K562 (cell line): ENCODE data around the gene FAM217B. TPM values are rescaled to one million over a fixed set of nuclear protein-coding genes. Genes with fewer than 3 reads are reported as not detected.

Experiments
- BRD4 ChIP-seq: fragments of 200-600 bp; sonication (generic); IDR thresholded peaks from 2 replicates; pipeline ENCODE4 v1.6.1; 2017; ENCODE audit warnings: inconsistent platforms
- E2F6 ChIP-seq, 2 experiments: IDR thresholded peaks; 2 replicates each; pipeline ENCODE4 v1.6.1; 2011; ENCODE audit warnings: borderline replicate concordance in 1 of 2, control low read depth in 1 of 2, low read depth in 1 of 2, low read length in 1 of 2, mild to moderate bottlenecking in 1 of 2, mixed read lengths in 1 of 2, moderate library complexity in 1 of 2; ENCODE audit not compliant: insufficient read depth in 1 of 2, insufficient read length in 1 of 2, poor library complexity in 1 of 2, severe bottlenecking in 1 of 2; ENCODE audit errors: extremely low read depth in 1 of 2
- HDAC6 ChIP-seq: IDR thresholded peaks from 2 replicates; pipeline ENCODE4 v1.6.1; 2012; ENCODE audit warnings: low read depth, mild to moderate bottlenecking, control low read depth, inconsistent platforms, low read length, moderate library complexity
- HNRNPUL1 ChIP-seq: fragments of 200-400 bp; formaldehyde crosslinking; IDR thresholded peaks from 2 replicates; pipeline ENCODE4 v1.6.1; 2017; ENCODE audit warnings: low read length
- LEF1 ChIP-seq: fragments of 450-650 bp; IDR thresholded peaks from 2 replicates; pipeline ENCODE4 v1.6.1; 2016; ENCODE audit warnings: mild to moderate bottlenecking
- MAX ChIP-seq: sonication (generic); formaldehyde crosslinking; IDR thresholded peaks from 2 replicates; pipeline ENCODE4 v1.9.0; 2022; ENCODE audit warnings: mild to moderate bottlenecking, missing genetic modification reagents
- MBD1 ChIP-seq: fragments of 250-450 bp; sonication (Bioruptor Pico); IDR thresholded peaks from 2 replicates; pipeline ENCODE4 v1.8.0; 2022; ENCODE audit warnings: inconsistent platforms
- MXI1 ChIP-seq: IDR thresholded peaks from 2 replicates; pipeline ENCODE4 v1.6.1; 2011; ENCODE audit warnings: low read depth, mild to moderate bottlenecking, improper control_type of control experiment, low read length
- NFRKB ChIP-seq: fragments of 450-650 bp; IDR thresholded peaks from 2 replicates; pipeline ENCODE4 v1.6.1; 2016; ENCODE audit warnings: low read depth
- NR1H2 ChIP-seq: sonication (generic); formaldehyde crosslinking; IDR thresholded peaks from 2 replicates; pipeline ENCODE4 v1.4.0; 2020; ENCODE audit warnings: mild to moderate bottlenecking, missing genetic modification reagents
- POLR2G ChIP-seq: fragments of 200-400 bp; formaldehyde crosslinking; IDR thresholded peaks from 2 replicates; pipeline ENCODE4 v1.6.1; 2017; ENCODE audit warnings: low read depth, mild to moderate bottlenecking, antibody characterized with exemption, low read length, moderate library complexity
- SAFB ChIP-seq: fragments of 200-400 bp; formaldehyde crosslinking; IDR thresholded peaks from 2 replicates; pipeline ENCODE4 v1.6.1; 2017; ENCODE audit warnings: low read depth, low read length, borderline replicate concordance
- TEAD1 ChIP-seq, 2 experiments: fragments of 450-650 bp in 1 of 2; sonication (generic) in 1 of 2; formaldehyde crosslinking; IDR thresholded peaks; 2 replicates each; pipeline versions ENCODE4 v1.4.0 to v1.8.0; 2020 to 2022; ENCODE audit warnings: mild to moderate bottlenecking in 2 of 2, missing genetic modification reagents in 1 of 2
- XRCC5 ChIP-seq: fragments of 200-400 bp; formaldehyde crosslinking; IDR thresholded peaks from 2 replicates; pipeline ENCODE4 v1.6.1; 2017; ENCODE audit warnings: low read depth, mild to moderate bottlenecking, low read length
- ZNF212 ChIP-seq: fragments of 450-650 bp; formaldehyde crosslinking; IDR thresholded peaks from 2 replicates; pipeline ENCODE4 v1.4.0; 2020; ENCODE audit warnings: mild to moderate bottlenecking
- ZNF592 ChIP-seq: fragments of 450-650 bp; IDR thresholded peaks from 2 replicates; pipeline ENCODE4 v1.6.1; 2017; ENCODE audit warnings: antibody characterized with exemption, mild to moderate bottlenecking
- ZNF699 ChIP-seq: fragments of 250-450 bp; sonication (Bioruptor Pico); IDR thresholded peaks from 2 replicates; pipeline ENCODE4 v1.8.0; 2021; ENCODE audit warnings: mild to moderate bottlenecking, moderate library complexity; ENCODE audit not compliant: insufficient replicate concordance
- ZNF740 ChIP-seq, 3 experiments: fragments of 200-800 bp in 1 of 3; sonication (Bioruptor generic) in 1 of 3; sonication (generic) in 1 of 3; formaldehyde crosslinking in 1 of 3; IDR thresholded peaks; 2 replicates each; pipeline versions ENCODE4 v1.6.1 to v1.8.0; 2016 to 2022; ENCODE audit warnings: mild to moderate bottlenecking in 2 of 3, missing compliant biosample characterization in 2 of 3, missing genetic modification characterization in 2 of 3, missing genetic modification reagents in 1 of 3
- polyA plus RNA-seq, 8 experiments: library from polyadenylated mRNA; depleted of rRNA in 4 of 8; stranded (reverse) in 5 of 8; unstranded in 3 of 8; fragments of >200 nt; fragmentation: Nextera tagmentation in 2 of 8; fragmentation: Illumina TruSeq in 1 of 8; extraction: Ambion mirVana in 2 of 8; extraction: Trizol in 1 of 8; gene quantifications; 2 replicates each; pipeline versions ENCODE4 v1.2.1 to v1.2.3, GENCODE V29; 2011 to 2014; ENCODE audit warnings: inconsistent platforms in 1 of 8, missing spikeins in 1 of 8
- total RNA-seq, 7 experiments: library from RNA; depleted of rRNA in 6 of 7; stranded (reverse); fragments of >200 nt in 6 of 7; fragmentation: Illumina TruSeq in 2 of 7; extraction: Trizol in 2 of 7; gene quantifications; 2 replicates each; pipeline versions ENCODE4 v1.2.1 to v1.2.3, GENCODE V29; 2011 to 2021; ENCODE audit warnings: low replicate concordance in 1 of 7

FAM217B gene
- total and polyA plus RNA-seq, 9 of the 15 experiments (the other 6 are each of a cell fraction or from before 2014, with no cell fraction given) = 4.8 to 11.4 (median 6.9) TPM

GRCh38 chr20:59939052-59939878, 924 bp upstream of the FAM217B start (continued):
- TF ChIP-seq ZNF740 (CRISPR knock-in tag; IDR thresholded peaks at IDR 0.05) (no peak), ZNF740 (tag; IDR thresholded peaks at IDR 0.05) (no peak), MBD1 (no peak), HNRNPUL1 (no peak), ZNF699 (no peak), E2F6 (IDR thresholded peaks at IDR 0.05; ENCODE audit: borderline replicate concordance in 1 of 2, extremely low read depth in 1 of 2, insufficient read depth in 1 of 2, insufficient read length in 1 of 2, low read depth in 1 of 2, low read length in 1 of 2, poor library complexity in 1 of 2, severe bottlenecking in 1 of 2) (peak; percentile 30 to 44), NR1H2 (no peak), SAFB (no peak), ZNF212 (CRISPR knock-in tag) (no peak), LEF1 (no peak), ZNF592 (no peak), MAX (CRISPR knock-in tag) (peak; percentile 25; the same call in 1 of the 2 replicates), TEAD1 (CRISPR knock-in tag; IDR thresholded peaks at IDR 0.05) (no peak), HDAC6 (no peak), XRCC5 (no peak), MXI1 (no peak), POLR2G (0 out of 2 replicates have a peak, but pooled peaks have one; percentile 21), NFRKB (no peak), BRD4 (no peak)
